GM12872 (cell line): ENCODE data around the gene MLH3.

Experiments
- TF ChIP-seq, protein P1 (sequence below): IDR thresholded peaks from 3 replicates; pipeline ENCODE4 v1.5.1; 2011; ENCODE audit warnings: low read depth, mild to moderate bottlenecking, low read length, moderate library complexity; ENCODE audit not compliant: insufficient read depth

Gene MLH3

GRCh38 chr14:75066691-75067090 lies 15.4 kb upstream of the MLH3 start:
- TF ChIP-seq, protein P1, sequence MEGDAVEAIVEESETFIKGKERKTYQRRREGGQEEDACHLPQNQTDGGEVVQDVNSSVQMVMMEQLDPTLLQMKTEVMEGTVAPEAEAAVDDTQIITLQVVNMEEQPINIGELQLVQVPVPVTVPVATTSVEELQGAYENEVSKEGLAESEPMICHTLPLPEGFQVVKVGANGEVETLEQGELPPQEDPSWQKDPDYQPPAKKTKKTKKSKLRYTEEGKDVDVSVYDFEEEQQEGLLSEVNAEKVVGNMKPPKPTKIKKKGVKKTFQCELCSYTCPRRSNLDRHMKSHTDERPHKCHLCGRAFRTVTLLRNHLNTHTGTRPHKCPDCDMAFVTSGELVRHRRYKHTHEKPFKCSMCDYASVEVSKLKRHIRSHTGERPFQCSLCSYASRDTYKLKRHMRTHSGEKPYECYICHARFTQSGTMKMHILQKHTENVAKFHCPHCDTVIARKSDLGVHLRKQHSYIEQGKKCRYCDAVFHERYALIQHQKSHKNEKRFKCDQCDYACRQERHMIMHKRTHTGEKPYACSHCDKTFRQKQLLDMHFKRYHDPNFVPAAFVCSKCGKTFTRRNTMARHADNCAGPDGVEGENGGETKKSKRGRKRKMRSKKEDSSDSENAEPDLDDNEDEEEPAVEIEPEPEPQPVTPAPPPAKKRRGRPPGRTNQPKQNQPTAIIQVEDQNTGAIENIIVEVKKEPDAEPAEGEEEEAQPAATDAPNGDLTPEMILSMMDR: no peak

GRCh38 chr14:75064205-75064567 lies 12.9 kb upstream of the MLH3 start:
- TF ChIP-seq, protein P1: no peak

DNA sequence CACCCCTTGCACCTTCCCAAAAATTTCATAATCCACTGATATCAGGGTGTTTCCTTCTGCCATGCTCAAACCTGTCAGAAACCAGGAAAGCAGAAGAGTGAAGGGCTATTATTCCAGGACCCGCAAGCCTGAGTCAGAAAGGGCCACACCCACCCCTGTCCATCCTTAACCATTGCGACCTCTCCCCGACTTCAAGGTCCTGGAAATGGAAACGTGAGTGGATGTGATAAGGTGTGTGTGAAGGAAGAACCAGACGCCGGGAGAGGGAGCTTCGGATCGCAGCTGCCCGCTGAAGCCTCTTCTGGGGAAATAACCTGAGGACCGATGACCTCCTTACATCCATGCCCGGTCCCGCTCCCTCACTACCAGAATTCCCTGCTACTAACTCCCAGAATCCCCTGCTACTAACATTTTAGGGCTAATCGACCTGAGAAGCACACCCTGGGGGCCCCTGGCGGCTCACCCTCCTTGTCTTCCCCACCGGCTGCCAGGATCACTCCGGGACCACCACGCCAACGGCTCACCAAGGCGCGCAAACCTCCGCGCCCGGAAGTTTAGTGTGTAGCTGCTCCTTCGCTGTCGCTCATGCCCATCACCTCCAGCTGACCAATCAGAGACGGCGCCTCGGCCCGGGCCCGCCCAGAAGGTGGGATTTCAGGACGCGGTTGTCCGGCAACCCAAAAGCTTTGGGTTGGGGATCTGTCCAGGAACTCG lies 12.4 kb upstream of the MLH3 start, which contains the start of gene ACYP1:
Gene ACYP1 (minus strand): TSS at position 534 of the 714 bp plus-strand sequence. CDS start 471 bp downstream, at position 63.
- TF ChIP-seq, protein P1: no peak

- TF ChIP-seq, protein P1: no peak
Measured at GRCh38 chr14:75063013-75063412, 11.7 kb upstream of the MLH3 start.

- TF ChIP-seq, protein P1: no peak
Measured at GRCh38 chr14:75060420-75060819, 9.2 kb upstream of the MLH3 start.

GRCh38 chr14:75059642-75060041 lies 8.4 kb upstream of the MLH3 start:
- TF ChIP-seq, protein P1: no peak

GRCh38 chr14:75054421-75054820 lies 3.2 kb upstream of the MLH3 start:
- TF ChIP-seq, protein P1: no peak
